A673 (cell line): ENCODE results near the gene GLB1L2. TPM values are rescaled to one million over a fixed set of nuclear protein-coding genes. Genes with fewer than 3 reads are reported as not detected.
"Not testable (repeated sequence)": the region's sequence is repeated elsewhere in the genome, so short reads cannot be mapped to it uniquely, and the experiment has no call there.

Experiments
- BruUV-seq: library from RNA; stranded (reverse); fragments of 400-500 nt; replicated peaks from 2 replicates; lab custom pipeline; 2021; lab: Mats Ljungman, UMichigan
- CTCF ChIA-PET: fragments of 300-600 bp; sonication (Branson Sonifier 250); formaldehyde crosslinking; loops from one replicate; lab custom pipeline; 2022; ENCODE audit warnings: antibody characterized with exemption; lab: Charles Lee
- POLR2A ChIA-PET: fragments of 300-600 bp; sonication (Branson Sonifier 250); formaldehyde crosslinking; loops from one replicate; lab custom pipeline; 2022; ENCODE audit warnings: antibody characterized with exemption; ENCODE audit not compliant: low non-redundant PET; lab: Charles Lee
- DNase-seq: peaks from one replicate; pipeline ENCODE4 v3.0.0-alpha.2; 2015; ENCODE audit warnings: low spot score
- H3K27ac ChIP-seq: fragments of 200-600 bp; sonication (generic); 2 replicates; pipeline ENCODE4 v1.5.1; 2016; ENCODE audit warnings: mixed run types, low read depth, mild to moderate bottlenecking, mixed read lengths, antibody characterized with exemption, low read length; ENCODE audit not compliant: poor library complexity, severe bottlenecking
- H3K27me3 ChIP-seq: fragments of 200-600 bp; sonication (generic); replicated peaks from 2 replicates; pipeline ENCODE4 v1.6.1; 2017; ENCODE audit warnings: mixed run types, low read depth, mild to moderate bottlenecking, mixed read lengths, antibody characterized with exemption, low read length; ENCODE audit not compliant: insufficient read depth, poor library complexity
- H3K36me3 ChIP-seq: fragments of 200-600 bp; sonication (generic); 2 replicates; pipeline ENCODE4 v1.6.1; 2016; ENCODE audit warnings: mixed run types, mild to moderate bottlenecking, mixed read lengths, antibody characterized with exemption, low read length; ENCODE audit not compliant: insufficient read depth, poor library complexity, severe bottlenecking
- H3K4me1 ChIP-seq: fragments of 200-600 bp; sonication (generic); 2 replicates; pipeline ENCODE4 v1.6.1; 2017; ENCODE audit warnings: mixed run types, mild to moderate bottlenecking, mixed read lengths, antibody characterized with exemption, low read length; ENCODE audit not compliant: insufficient read depth, poor library complexity, severe bottlenecking
- H3K4me3 ChIP-seq: fragments of 200-600 bp; sonication (generic); 2 replicates; pipeline ENCODE4 v1.5.1; 2016; ENCODE audit warnings: low read depth, mixed run types, mild to moderate bottlenecking, mixed read lengths, low read length; ENCODE audit not compliant: poor library complexity, severe bottlenecking
- H3K9me3 ChIP-seq: fragments of 200-600 bp; sonication (generic); 2 replicates; pipeline ENCODE4 v1.6.1; 2016; ENCODE audit warnings: mixed run types, low read depth, mild to moderate bottlenecking, mixed read lengths, antibody characterized with exemption, low read length; ENCODE audit not compliant: poor library complexity, severe bottlenecking
- CTCF ChIP-seq: fragments of 300-800, 200-600 bp; sonication (generic); conservative IDR thresholded peaks from 2 replicates; pipeline ENCODE4 v1.5.1; 2017; ENCODE audit warnings: low read depth, mild to moderate bottlenecking, antibody characterized with exemption, low read length, moderate library complexity, mixed read lengths
- EZH2 ChIP-seq: fragments of 200-600 bp; sonication (generic); IDR thresholded peaks from 2 replicates; pipeline ENCODE4 v1.6.1; 2017; ENCODE audit warnings: borderline replicate concordance, low read depth, mild to moderate bottlenecking, mixed read lengths, antibody characterized with exemption, low read length; ENCODE audit not compliant: poor library complexity, severe bottlenecking
- intact Hi-C: fragments of 100-400 bp; cut with micrococcal nuclease; formaldehyde crosslinking; loops from one replicate; pipeline ENCODE4 v1.10.0; 2022; ENCODE audit not compliant: unreplicated experiment
- total RNA-seq: library from RNA; stranded (reverse); gene quantifications from 2 replicates; pipeline ENCODE4 v1.2.3, GENCODE V29; 2021

Gene GLB1L2
- total RNA-seq, 1 experiment from 2014 or later = 22.6 TPM

- ChIA-PET CTCF (no interaction called here), POLR2A (no interaction called here)
- peaks cover 20% of the 10 kb centered on the region for H3K27me3 ChIP-seq
- H3K27ac ChIP-seq = no peak overlapping the region
- H3K4me1 ChIP-seq = no peaks in the 10 kb centered on the region
- no peak overlapping the region for H3K4me3 ChIP-seq
- BruUV-seq = no TSS peak
- no peaks in the 10 kb centered on the region for H3K9me3 ChIP-seq
- H3K36me3 ChIP-seq = no peaks in the 10 kb centered on the region
- no peak for DNase-seq
- intact Hi-C loops = no loop called here
- TF ChIP-seq CTCF (no peak), EZH2 (no peak)
Observed at GRCh38 chr11:134313821-134314607, 17.8 kb upstream of the GLB1L2 start.

GRCh38 chr11:134317103-134317502 is 14.7 kb upstream of the GLB1L2 start:
- Histone ChIP-seq H3K4me3 (no peak overlapping the region), H3K9me3 (no peaks in the 10 kb centered on the region), H3K27ac (no peak overlapping the region), H3K4me1 (no peaks in the 10 kb centered on the region), H3K36me3 (no peaks in the 10 kb centered on the region), H3K27me3 (peaks cover 20% of the 10 kb centered on the region)
- no peak for TF ChIP-seq EZH2
- TF ChIP-seq CTCF = no peak
- CTCF ChIA-PET = no interaction called here
- no TSS peak for BruUV-seq
- POLR2A ChIA-PET = no interaction called here
- intact Hi-C loops = no loop called here
- DNase-seq = no peak

- DNase-seq, BruUV-seq, H3K36me3 ChIP-seq, H3K9me3 ChIP-seq, H3K4me3 ChIP-seq, H3K4me1 ChIP-seq, POLR2A ChIA-PET, CTCF ChIA-PET, H3K27ac ChIP-seq, intact Hi-C loops: not testable (repeated sequence)
- H3K27me3 ChIP-seq = peaks cover 15% of the 10 kb centered on the region
Observed at GRCh38 chr11:134321373-134321772, 10.4 kb upstream of the GLB1L2 start.

- ChIA-PET POLR2A (no interaction called here), CTCF (no interaction called here)
- DNase-seq = no peak
- BruUV-seq = no TSS peak
- TF ChIP-seq CTCF = no peak
- no peak for TF ChIP-seq EZH2
- H3K27ac ChIP-seq = no peak overlapping the region
- H3K36me3 ChIP-seq = no peaks in the 10 kb centered on the region
- H3K4me3 ChIP-seq = no peak overlapping the region
- H3K4me1 ChIP-seq = no peaks in the 10 kb centered on the region
- intact Hi-C loops = no loop called here
- no peaks in the 10 kb centered on the region for H3K9me3 ChIP-seq
- peaks cover 6% of the 10 kb centered on the region for H3K27me3 ChIP-seq
Observed at GRCh38 chr11:134322553-134322952, 9.2 kb upstream of the GLB1L2 start.
